Mesothelial cell of epicardium (in vitro differentiated cells): ENCODE results near the gene CUX1. TPM values are rescaled to one million over a fixed set of nuclear protein-coding genes. Genes with fewer than 3 reads are reported as not detected.
A peak's percentile ranks its signal among the peaks of the same experiment; 100 is the strongest.

ENCODE experiments used
- DNase-seq, 2 experiments: peaks; one replicate each; pipeline ENCODE4 v3.0.0; 2021; ENCODE audit warnings: low spot score in 2 of 2; ENCODE audit not compliant: unreplicated experiment in 2 of 2
- H3K27ac Mint-ChIP-seq: 2 replicates; pipeline ENCODE4 v1.8.0; 2021; ENCODE audit warnings: mixed read lengths
- H3K27me3 Mint-ChIP-seq: 2 replicates; pipeline ENCODE4 v1.8.0; 2021; ENCODE audit warnings: low read depth, mixed read lengths
- H3K36me3 Mint-ChIP-seq: 2 replicates; pipeline ENCODE4 v1.8.0; 2021; ENCODE audit warnings: mixed read lengths
- H3K4me1 Mint-ChIP-seq: 2 replicates; pipeline ENCODE4 v1.8.0; 2021; ENCODE audit warnings: mixed read lengths
- H3K4me3 Mint-ChIP-seq: 2 replicates; pipeline ENCODE4 v1.8.0; 2021; ENCODE audit warnings: mild to moderate bottlenecking, moderate library complexity, mixed read lengths
- H3K9me3 Mint-ChIP-seq: 2 replicates; pipeline ENCODE4 v1.8.0; 2021; ENCODE audit warnings: mixed read lengths
- CTCF ChIP-seq: fragments of 200-600 bp; sonication (generic); IDR thresholded peaks from one replicate; pipeline ENCODE4 v1.5.0; 2021; ENCODE audit warnings: antibody characterized with exemption; ENCODE audit not compliant: unreplicated experiment
- total RNA-seq: library from RNA; stranded (reverse); gene quantifications from 3 replicates; pipeline ENCODE4 v1.2.1, GENCODE V29; 2021

The CUX1 gene
- total RNA-seq, 1 donor from 2014 or later: 158 TPM

GRCh38 chr7:101868191-101868950, 50.9 kb downstream of the CUX1 start:
- H3K4me1 Mint-ChIP-seq: peaks cover 49% of the 10 kb centered on the region
- no peaks in the 10 kb centered on the region for H3K9me3 Mint-ChIP-seq
- no peak for DNase-seq
- no peaks in the 10 kb centered on the region for H3K27me3 Mint-ChIP-seq
- no peak for TF ChIP-seq CTCF
- H3K36me3 Mint-ChIP-seq: peaks cover 4% of the 10 kb centered on the region
- no peak overlapping the region for H3K4me3 Mint-ChIP-seq
- peak overlapping the region; percentile 97 for H3K27ac Mint-ChIP-seq

- Mint-ChIP-seq H3K27ac (peak overlapping the region; percentile 97), H3K36me3 (peaks cover 4% of the 10 kb centered on the region), H3K4me3 (peak overlapping the region; percentile 23), H3K4me1 (peaks cover 54% of the 10 kb centered on the region), H3K9me3 (no peaks in the 10 kb centered on the region), H3K27me3 (no peaks in the 10 kb centered on the region)
- no peak for TF ChIP-seq CTCF
- DNase-seq: no peak
Measured at GRCh38 chr7:101869026-101869900, 51.8 kb downstream of the CUX1 start.

GRCh38 chr7:101869901-101870290, 52.5 kb downstream of the CUX1 start:
- Mint-ChIP-seq H3K27ac (peak overlapping the region; percentile 97), H3K4me3 (peak overlapping the region; percentile 23), H3K36me3 (peaks cover 4% of the 10 kb centered on the region), H3K4me1 (peaks cover 60% of the 10 kb centered on the region), H3K9me3 (no peaks in the 10 kb centered on the region), H3K27me3 (no peaks in the 10 kb centered on the region)
- TF ChIP-seq CTCF: no peak
- DNase-seq: no peak

GRCh38 chr7:101870361-101871062, 53.1 kb downstream of the CUX1 start:
- Mint-ChIP-seq H3K36me3 (peaks cover 3% of the 10 kb centered on the region), H3K4me3 (peak overlapping the region; percentile 23), H3K4me1 (peaks cover 54% of the 10 kb centered on the region), H3K27ac (peak overlapping the region; percentile 97), H3K27me3 (no peaks in the 10 kb centered on the region), H3K9me3 (no peaks in the 10 kb centered on the region)
- no peak for TF ChIP-seq CTCF
- no peak for DNase-seq

- H3K36me3 Mint-ChIP-seq: no peaks in the 10 kb centered on the region
- peaks cover 52% of the 10 kb centered on the region for H3K4me1 Mint-ChIP-seq
- H3K27ac Mint-ChIP-seq: peak overlapping the region; percentile 97
- TF ChIP-seq CTCF: no peak
- DNase-seq: no peak
- H3K4me3 Mint-ChIP-seq: no peak overlapping the region
- no peaks in the 10 kb centered on the region for H3K9me3 Mint-ChIP-seq
- no peaks in the 10 kb centered on the region for H3K27me3 Mint-ChIP-seq
Measured at GRCh38 chr7:101871351-101871750, 53.9 kb downstream of the CUX1 start.
